Skin of body (tissue), 2 donors: ENCODE measurements around the gene MRE11. TPM values are rescaled to one million over a fixed set of nuclear protein-coding genes. Genes with fewer than 3 reads are reported as not detected.

Source experiments
- DNase-seq: peaks from one replicate; lab custom pipeline; 2025; lab: John Stamatoyannopoulos, UW
- total RNA-seq: library from RNA; depleted of rRNA; stranded (reverse); fragments of >200 nt; gene quantifications from one replicate; pipeline ENCODE4 v1.2.3, GENCODE V29; 2014

The MRE11 gene
- total RNA-seq = 24.9 TPM

DNA sequence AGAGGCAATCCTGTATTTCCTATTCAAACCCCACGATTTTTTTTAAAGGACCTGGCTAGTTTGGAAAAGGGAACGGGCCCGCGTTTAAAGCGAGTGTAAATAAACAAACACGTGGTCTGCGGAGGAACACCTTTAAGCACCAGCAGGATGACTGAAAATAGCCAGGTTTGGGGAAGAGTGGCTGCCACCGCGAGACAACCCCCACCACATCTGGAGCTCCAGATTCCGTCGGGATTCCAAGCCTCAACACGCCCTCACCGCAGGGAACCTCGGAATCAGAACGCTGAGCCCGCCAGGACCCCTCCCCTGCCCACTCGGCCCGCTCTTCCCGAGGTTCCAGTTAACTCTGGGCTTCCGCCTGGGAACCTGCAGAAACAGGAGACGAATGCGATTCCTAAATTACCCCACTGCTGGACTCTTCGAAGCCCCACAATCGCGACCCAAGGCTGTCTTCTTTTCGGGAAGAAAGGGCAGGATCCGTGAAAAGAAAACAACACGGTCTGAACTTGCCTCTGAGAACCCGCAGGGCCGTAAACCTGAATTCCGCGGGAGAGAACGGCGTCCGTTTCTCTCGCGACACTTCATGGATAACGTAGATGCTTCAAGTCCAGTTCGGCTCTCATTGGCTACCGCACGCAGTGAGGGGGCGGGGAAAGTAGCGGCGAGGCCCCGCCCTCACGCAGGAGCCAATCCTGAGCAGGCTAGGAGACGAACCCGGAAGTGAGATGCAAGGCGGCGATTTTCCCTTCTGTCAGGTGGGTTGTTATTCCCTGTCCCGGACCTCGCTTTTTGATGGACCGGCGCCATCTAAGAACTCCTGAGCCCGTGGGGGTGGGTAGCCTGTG is at the start of gene MRE11, which contains the start of gene ANKRD49:
Gene MRE11 (minus strand): TSS at position 564 of the 845 bp plus-strand sequence. CDS start 1,043 bp downstream, outside the sequence.
Gene ANKRD49 (plus strand): TSS at position 704 of the 845 bp plus-strand sequence. CDS start 2,710 bp downstream, outside the sequence.
- peak; percentile 99 for DNase-seq

DNA sequence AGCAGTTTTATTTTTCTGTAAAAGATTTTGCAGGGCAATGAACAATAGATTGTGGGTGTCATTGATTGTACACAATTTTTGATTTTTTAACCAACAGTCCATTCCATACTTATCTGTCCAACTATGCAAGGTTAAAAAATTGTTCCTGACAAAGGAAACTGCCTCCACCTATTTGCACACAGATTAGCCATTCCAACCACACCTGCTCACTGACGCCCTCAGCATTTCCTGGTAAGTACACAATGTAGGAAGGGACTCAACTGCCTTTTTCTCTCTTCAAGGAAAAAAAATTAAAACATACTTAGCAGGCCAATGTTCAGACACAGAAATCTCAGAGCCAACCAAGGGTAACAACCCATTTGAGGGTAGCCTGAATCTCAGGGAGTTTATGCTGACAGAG is 45.8 kb upstream of the MRE11 start:
- DNase-seq = no peak

GRCh38 chr11:94537031-94537600 is 43.5 kb upstream of the MRE11 start:
- peak; percentile 88 for DNase-seq

DNA sequence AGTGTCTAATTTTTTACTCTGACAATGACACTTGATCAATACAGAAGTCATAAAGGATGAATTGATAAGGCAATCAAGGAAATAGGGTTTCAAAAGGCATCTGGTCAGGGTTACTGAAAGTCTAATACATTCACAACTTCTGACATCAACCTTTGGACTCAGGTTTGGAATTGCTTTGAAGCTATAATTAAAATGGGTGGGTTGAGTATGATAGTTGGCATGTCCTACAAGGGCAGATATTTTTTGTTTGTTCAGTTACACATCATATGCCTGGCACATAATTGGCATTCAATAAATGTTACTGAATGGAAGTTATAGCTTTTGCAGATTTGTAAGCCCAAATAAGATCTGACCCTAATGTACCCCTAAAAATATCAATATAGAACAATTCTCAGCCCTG is 42.7 kb upstream of the MRE11 start:
- DNase-seq = no peak

DNA sequence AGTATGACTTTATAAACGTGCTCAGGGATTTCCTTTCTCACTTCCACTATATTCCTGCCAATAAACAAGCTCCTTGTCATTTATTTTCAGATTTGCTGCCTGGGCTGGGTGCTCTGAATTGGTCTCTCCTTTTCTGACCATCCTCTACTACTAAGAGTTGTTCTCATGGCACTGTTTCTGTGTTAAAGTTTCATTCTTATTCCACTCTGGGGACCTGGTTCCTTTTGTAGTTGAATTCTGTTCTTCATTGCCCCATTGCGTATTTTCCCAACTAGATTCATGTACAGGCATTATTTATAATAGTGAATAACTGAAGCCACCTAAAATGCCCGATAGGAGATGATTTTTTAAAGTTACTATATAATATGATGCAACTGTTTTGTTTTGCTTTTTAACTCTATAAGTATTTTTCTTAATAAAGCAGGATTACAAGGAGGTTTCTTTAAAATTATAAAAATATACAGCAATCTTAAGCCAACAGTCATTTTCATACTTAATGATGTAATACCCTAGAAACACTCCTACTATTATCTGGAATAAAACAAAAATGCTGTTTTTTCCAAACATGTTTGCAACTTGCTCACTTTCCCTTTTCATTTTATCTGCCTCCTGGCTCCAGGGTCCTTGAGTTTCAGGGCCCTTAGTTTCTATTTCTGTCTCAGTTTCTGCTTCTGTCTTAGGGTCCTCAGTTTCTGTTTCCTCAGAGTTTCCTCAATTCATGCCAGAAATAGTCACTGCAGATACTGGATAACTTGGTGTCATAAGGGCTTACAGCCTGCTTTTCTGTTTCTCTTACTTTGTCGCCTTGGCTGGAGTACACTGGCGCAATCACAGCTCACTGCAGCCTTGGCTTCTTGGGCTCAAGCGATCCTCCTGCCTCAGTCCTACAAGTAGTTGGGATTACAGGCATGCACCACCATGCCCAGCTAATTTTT is 40.3 kb upstream of the MRE11 start:
- DNase-seq = peak; percentile 22

- peak; percentile 7 for DNase-seq
These were observed 39.6 kb upstream of the MRE11 start for GRCh38 chr11:94533206-94533605.

- DNase-seq = no peak
These were observed 38.6 kb upstream of the MRE11 start for GRCh38 chr11:94532211-94532610.

GRCh38 chr11:94528551-94528950 is 34.9 kb upstream of the MRE11 start:
- no peak for DNase-seq

DNA sequence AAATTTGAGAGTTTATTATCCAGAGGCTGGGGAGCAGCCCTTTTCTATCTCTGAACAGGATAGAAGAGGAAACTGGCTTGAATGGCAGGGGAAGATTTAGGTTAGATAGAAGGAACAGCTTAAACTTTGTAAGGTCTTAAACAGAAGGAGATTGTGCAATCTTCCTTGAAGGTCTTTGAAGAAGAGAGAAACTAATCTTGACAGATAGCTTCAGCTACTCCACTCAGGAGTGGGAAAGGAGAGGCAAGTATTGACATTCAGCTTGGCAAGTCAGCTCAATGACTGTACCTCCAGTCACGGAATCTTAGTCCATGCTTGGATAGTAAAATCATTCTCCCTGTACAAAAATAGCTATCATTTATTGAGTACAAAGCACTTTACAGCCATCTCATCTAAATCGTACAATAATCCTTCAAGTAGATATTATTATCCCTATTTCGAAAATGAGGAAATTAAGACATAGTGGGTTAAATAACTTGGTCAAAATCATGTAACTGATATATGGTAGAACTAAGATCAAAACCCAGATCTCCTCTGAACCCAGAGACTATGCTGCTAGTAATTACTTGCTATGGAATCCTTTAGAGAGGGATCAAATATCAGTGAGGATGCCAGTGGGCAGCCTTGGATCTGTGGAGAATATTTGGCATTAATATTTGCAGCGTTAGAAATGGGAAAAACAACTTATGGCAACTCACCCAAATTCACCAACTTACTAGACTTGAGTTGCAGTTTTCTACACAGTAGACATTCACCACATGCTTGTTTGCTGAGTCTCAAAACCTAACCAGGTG is 33.2 kb upstream of the MRE11 start:
- DNase-seq = no peak

DNA sequence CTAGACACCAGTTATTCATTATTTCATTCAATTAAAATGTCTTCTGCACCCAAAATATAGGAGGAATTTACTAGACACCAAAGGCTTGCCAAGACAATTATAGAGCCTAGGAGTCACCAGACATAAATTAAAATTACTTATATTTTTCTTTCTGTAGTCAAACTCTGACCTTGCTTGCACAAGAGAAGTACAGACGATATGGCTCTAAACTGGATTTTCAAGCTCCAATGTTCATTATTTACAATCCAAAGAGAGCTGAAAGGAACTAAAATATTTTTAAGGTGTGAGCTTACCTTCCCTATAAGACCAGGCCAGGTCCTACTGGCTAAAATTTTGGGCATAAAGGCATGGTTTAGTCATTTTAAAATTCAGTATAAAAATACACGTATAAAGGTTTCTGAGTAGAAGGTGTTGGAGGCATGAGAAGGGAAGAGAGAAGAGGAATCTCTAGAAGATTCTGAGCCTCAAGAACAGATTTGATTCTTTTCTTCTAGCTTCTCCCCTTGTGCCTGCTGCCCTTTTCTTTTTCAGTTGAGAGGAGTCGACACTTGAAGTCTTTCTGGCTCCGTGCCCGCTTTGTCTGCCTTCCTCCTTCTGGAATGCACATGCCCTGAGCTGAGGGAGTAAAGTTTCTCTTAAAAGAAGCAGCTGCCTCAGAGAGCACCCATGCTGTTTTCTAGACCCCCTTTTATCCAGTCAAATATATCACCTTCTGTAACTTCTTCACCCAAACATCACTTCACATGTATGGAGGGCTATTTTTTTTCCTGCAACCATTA is 32.1 kb upstream of the MRE11 start:
- DNase-seq = peak; percentile 17

GRCh38 chr11:94524341-94524740 is 30.7 kb upstream of the MRE11 start:
- DNase-seq = no peak

GRCh38 chr11:94521684-94522083 is 28.0 kb upstream of the MRE11 start:
- no peak for DNase-seq

- DNase-seq = peak; percentile 24
These were observed 25.9 kb upstream of the MRE11 start for GRCh38 chr11:94519478-94520084.

- DNase-seq = no peak
These were observed 24.7 kb upstream of the MRE11 start for GRCh38 chr11:94518300-94518699.

DNA sequence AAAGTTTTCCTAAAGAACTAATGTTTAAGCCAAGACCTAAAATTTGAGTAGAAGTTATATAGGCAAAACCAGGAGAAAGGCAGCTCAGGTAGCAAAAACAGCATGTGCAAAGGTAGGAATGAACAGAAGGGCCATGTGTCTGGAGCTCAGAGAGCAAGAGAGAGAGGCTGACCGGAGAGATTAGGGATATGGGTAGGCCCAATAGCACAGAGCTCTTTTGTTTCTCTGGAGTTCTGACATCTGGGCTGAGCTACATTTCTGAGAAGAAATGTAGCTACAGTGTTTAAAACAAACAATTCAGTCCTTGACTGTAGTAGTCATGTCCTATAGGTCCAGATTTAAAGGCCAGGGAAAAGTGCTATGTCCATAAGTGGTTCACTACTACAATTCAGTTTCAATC is 23.1 kb upstream of the MRE11 start:
- no peak for DNase-seq

GRCh38 chr11:94515398-94515797 is 21.8 kb upstream of the MRE11 start:
- DNase-seq = no peak

DNA sequence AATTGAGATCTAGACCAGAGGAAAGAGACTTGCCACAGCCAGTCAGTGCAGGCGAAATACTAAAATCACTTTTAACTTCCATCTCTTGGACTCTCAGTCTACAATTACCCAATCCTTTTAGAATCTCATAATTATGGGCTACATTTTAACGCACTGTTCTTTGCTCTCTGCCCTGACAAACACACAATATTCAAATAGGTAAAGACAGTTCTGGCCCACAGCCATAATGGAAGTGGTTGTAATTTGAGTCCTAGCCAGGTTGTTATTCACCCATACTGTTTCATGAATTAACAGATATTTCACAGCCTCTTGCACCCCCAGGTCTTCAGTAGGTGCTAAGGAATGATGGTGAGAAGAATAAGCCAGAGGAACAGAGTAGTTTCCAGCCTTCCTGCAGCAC is 19.4 kb upstream of the MRE11 start:
- no peak for DNase-seq

GRCh38 chr11:94511932-94512781 is 18.5 kb upstream of the MRE11 start, which contains the start of gene C11orf97:
Gene C11orf97, plus strand, starts transcription at chr11:94512461. Its CDS starts 68 bp downstream, at chr11:94512529.
- DNase-seq = no peak

- DNase-seq = no peak
These were observed 13.8 kb upstream of the MRE11 start for GRCh38 chr11:94507485-94507884.
